Mucosa of descending colon (tissue), 3 donors: Measurements from ENCODE around the gene CSRP3. TPM values are rescaled to one million over a fixed set of nuclear protein-coding genes. Genes with fewer than 3 reads are reported as not detected.

Source experiments
- ATAC-seq: fragments of 200-7000 bp; cut with Tn5 transposase; one replicate; pipeline ENCODE4 v1.9.1; 2020; ENCODE audit warnings: mild to moderate bottlenecking, moderate library complexity
- DNase-seq, 3 donors: peaks; one replicate each; pipeline ENCODE4 v3.0.0-alpha.2; 2020
- H3K36me3 ChIP-seq: fragments of 200-600 bp; one replicate; pipeline ENCODE4 v1.8.0; 2021; ENCODE audit warnings: low read depth, mild to moderate bottlenecking
- H3K4me1 ChIP-seq: fragments of 200-600 bp; one replicate; pipeline ENCODE4 v1.8.0; 2021; ENCODE audit warnings: low read depth, mild to moderate bottlenecking
- H3K4me3 ChIP-seq: fragments of 200-600 bp; one replicate; pipeline ENCODE4 v1.8.0; 2021; ENCODE audit warnings: mild to moderate bottlenecking
- H3K9me3 ChIP-seq: fragments of 200-600 bp; one replicate; pipeline ENCODE4 v1.8.0; 2021; ENCODE audit warnings: mild to moderate bottlenecking
- intact Hi-C, 2 donors: fragments of 100-400 bp; cut with DNase I in 1 of 2; cut with micrococcal nuclease in 1 of 2; formaldehyde crosslinking; loops; one replicate each; pipeline versions ENCODE4 v1.11.0 to v1.11.1; 2022; cut with DNase I, micrococcal nuclease
- long read RNA-seq, 2 donors: library from polyadenylated mRNA; unstranded; transcript quantifications; one replicate each; pipeline ENCODE4 v2.0.0, GENCODE V29; 2019 to 2021
- total RNA-seq, 3 donors: library from RNA; stranded (reverse); fragmentation: NEBNext Ultra II Directional in 2 of 3; extraction: Animal tissue kit (Norgen Biotek cat#: 25700) in 2 of 3; gene quantifications; one replicate each; pipeline versions ENCODE4 v1.2.1 to v1.2.4, GENCODE V29; 2021 to 2023
- TF ChIP-seq, protein P1 (sequence below): fragments of 200-600 bp; IDR thresholded peaks from one replicate; pipeline ENCODE4 v1.8.0; 2022; ENCODE audit warnings: antibody characterized with exemption, mild to moderate bottlenecking
- donor health status: DM: no; HTN: no; CAD: no; lungs with moderate emphysema.
- donor health status: DM: no; HTN: no; CAD: no.
- donor health status: DM: no; HTN: yes; CAD: no.

Gene CSRP3
- under 1 TPM in 1 of 3 donors, not detected in 2; 0.94 TPM for total RNA-seq
- long read RNA-seq, donor 1 = 0 reads
- long read RNA-seq, donor 2 = 0 reads

DNA sequence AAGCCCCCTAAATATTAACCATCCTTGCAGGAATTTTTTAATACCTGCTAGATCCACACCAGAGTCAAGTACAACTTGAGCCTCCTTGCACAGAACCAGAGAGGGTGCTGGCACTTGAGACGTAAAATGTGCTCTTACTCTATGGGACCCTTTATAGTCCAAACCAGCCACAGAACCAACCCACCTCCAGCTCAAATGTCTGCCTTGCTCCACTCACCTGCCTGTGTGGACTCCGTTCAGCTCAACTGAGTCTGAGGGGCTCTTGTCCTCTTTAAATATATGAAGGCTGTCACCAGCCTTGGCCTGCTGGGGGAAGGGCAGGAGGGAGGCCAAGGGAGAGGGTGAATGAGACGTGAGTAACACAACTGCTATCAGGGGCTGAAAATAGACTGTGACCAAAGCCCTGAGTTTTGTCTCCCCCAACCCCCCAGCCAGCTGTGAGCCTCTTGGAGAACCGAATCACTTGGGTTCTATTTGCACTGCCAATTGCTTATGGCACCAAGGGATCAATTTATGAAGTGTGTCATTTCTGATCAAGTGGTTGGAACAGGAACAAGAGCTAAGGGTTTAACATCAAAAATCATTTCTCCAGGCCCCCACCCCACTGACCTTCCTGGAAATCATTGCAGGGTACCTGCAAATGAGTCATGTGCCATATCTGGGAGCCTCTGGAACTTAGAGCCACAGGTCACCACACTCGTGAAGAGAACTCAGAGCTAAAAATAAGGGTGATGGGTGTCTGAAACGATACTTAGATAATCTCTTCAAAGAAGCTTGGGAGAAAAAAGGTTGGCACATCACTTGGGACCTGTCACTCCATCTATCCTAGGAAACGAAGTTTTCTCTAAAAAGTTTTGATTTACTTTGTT, at the start of gene CSRP3:
TSS of gene CSRP3 (minus strand) at position 247 of the 869 bp plus-strand sequence. CDS start 9,535 bp downstream, outside the sequence.
- ATAC-seq (no peak), DNase-seq (no peak)
- Histone ChIP-seq H3K9me3 (no peaks in the 10 kb centered on the region), H3K36me3 (no peaks in the 10 kb centered on the region), H3K4me3 (no peak within 1 kb of the TSS), H3K4me1 (no peaks in the 10 kb centered on the region)
- intact Hi-C loops = no loop called here
- TF ChIP-seq, protein P1, sequence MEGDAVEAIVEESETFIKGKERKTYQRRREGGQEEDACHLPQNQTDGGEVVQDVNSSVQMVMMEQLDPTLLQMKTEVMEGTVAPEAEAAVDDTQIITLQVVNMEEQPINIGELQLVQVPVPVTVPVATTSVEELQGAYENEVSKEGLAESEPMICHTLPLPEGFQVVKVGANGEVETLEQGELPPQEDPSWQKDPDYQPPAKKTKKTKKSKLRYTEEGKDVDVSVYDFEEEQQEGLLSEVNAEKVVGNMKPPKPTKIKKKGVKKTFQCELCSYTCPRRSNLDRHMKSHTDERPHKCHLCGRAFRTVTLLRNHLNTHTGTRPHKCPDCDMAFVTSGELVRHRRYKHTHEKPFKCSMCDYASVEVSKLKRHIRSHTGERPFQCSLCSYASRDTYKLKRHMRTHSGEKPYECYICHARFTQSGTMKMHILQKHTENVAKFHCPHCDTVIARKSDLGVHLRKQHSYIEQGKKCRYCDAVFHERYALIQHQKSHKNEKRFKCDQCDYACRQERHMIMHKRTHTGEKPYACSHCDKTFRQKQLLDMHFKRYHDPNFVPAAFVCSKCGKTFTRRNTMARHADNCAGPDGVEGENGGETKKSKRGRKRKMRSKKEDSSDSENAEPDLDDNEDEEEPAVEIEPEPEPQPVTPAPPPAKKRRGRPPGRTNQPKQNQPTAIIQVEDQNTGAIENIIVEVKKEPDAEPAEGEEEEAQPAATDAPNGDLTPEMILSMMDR = no peak

DNA sequence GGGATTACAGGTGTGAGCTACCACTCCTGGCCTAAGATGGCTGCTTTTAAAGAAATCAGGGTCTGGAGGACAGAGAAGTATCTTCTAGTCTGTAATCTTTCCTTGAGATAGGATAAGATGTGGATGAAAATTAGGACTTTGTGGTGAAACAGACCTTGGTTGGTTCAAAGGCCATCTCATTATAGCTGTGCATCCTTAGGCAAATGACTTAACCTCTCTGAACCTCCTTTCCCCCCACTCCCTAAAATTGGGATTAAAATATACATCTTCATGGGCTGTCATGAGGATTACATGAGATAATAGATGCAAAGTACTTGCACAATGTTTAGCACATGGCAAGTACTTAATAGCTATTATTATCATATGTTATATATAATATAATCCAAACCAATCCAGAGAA, 49.8 kb upstream of the CSRP3 start:
- no peak for DNase-seq
- no peak for ATAC-seq
- no peaks in the 10 kb centered on the region for H3K9me3 ChIP-seq
- H3K36me3 ChIP-seq = no peaks in the 10 kb centered on the region
- intact Hi-C loops = no loop called here
- TF ChIP-seq, protein P1 = no peak
- no peaks in the 10 kb centered on the region for H3K4me1 ChIP-seq
- H3K4me3 ChIP-seq = no peak overlapping the region

DNA sequence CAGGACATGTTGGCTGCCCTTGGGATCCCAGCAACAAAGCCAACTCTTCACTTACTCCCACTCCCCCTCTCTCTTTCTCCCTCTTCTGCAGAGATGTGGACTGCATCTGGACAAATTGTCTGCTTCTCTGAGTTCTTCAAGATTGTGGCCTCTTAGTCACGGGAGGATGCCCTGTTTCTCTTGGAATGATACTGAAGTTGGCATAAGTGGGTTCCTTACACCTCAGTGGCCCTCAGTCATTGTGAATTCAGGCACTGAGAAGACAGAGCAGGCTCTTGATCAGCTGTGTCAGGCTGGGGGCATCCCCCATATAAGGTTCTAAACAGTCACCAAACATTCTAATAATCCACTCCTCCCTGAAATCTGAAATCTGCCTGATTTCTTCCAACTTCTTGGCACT, 45.0 kb upstream of the CSRP3 start:
- TF ChIP-seq, protein P1 = no peak
- H3K4me3 ChIP-seq = no peak overlapping the region
- H3K9me3 ChIP-seq = no peaks in the 10 kb centered on the region
- ATAC-seq (no peak), DNase-seq (no peak)
- peaks cover 17% of the 10 kb centered on the region for H3K4me1 ChIP-seq
- intact Hi-C loops = no loop called here
- no peaks in the 10 kb centered on the region for H3K36me3 ChIP-seq

DNA sequence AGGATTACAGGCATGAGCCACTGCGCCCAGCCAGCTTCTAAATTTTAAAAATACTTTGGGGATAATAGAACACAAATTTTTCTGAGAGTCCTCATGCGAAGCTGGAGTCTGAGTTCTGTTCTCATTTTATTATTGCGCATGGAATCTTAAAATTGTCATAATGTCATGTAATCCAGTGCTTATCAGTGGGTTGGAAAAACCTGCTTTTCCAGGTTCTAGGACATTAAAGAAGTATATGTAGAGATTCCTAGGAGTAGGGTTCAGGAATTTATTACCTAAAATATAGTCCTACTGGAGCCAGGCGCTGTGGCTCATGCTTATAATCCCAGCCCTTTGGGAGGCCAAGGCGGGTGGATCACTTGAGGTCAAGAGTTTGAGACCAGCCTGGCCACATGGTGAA, 43.6 kb upstream of the CSRP3 start:
- Histone ChIP-seq H3K9me3 (no peaks in the 10 kb centered on the region), H3K36me3 (no peaks in the 10 kb centered on the region), H3K4me3 (no peak overlapping the region), H3K4me1 (peaks cover 23% of the 10 kb centered on the region)
- ATAC-seq = no peak
- no peak for DNase-seq
- TF ChIP-seq, protein P1 = no peak
- intact Hi-C loops = no loop called here

DNA sequence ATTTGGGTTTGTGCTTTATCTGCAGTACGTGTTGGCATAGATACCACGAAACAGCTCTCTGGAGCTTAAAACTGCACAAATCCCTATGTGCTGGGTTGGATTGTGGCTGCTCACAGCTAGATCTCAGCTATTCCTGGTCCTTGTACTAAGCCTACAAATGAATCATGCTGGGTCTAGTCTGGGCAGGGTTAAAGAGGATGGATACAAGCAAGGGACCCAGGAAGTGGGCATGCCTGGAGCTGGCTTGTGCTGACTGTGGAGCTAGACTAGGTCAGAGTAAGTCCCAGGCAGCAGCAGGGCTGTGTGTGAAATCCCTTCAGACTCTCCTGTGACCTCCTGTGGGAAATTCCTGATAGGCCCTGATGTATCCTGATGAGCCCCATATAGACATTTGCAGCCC, 42.8 kb upstream of the CSRP3 start:
- intact Hi-C loops = no loop called here
- Histone ChIP-seq H3K36me3 (no peaks in the 10 kb centered on the region), H3K9me3 (no peaks in the 10 kb centered on the region), H3K4me3 (no peak overlapping the region), H3K4me1 (peaks cover 28% of the 10 kb centered on the region)
- DNase-seq (no peak), ATAC-seq (peak; percentile 2)
- TF ChIP-seq, protein P1 = no peak
